CD14-positive monocyte (primary cell): ENCODE results near the gene MAPRE2. TPM values are rescaled to one million over a fixed set of nuclear protein-coding genes. Genes with fewer than 3 reads are reported as not detected.

Experiments used
- DNase-seq, 3 donors: peaks; one replicate each; pipeline ENCODE4 v3.0.0-alpha.2; 2011 to 2022
- H2AFZ ChIP-seq: 2 replicates; pipeline ENCODE4 v1.6.0; 2012; ENCODE audit warnings: mild to moderate bottlenecking, low read depth, low read length, inconsistent platforms; ENCODE audit not compliant: insufficient read depth, poor library complexity, severe bottlenecking
- H3K27ac ChIP-seq, 2 donors: 1 replicate in 1 of 2; 2 replicates in 1 of 2; pipeline ENCODE4 v1.5.1; 2012 to 2013; ENCODE audit warnings: low read length in 2 of 2, control low read depth in 1 of 2, inconsistent platforms in 1 of 2, low read depth in 1 of 2, mild to moderate bottlenecking in 1 of 2
- H3K27me3 ChIP-seq, 2 donors: one replicate each; pipeline versions ENCODE4 v1.6.0 to v1.6.1; 2011 to 2013; ENCODE audit warnings: low read length in 2 of 2; ENCODE audit not compliant: control insufficient read depth in 2 of 2, insufficient read depth in 2 of 2
- H3K36me3 ChIP-seq, 2 donors: replicated peaks in 1 of 2; 1 replicate in 1 of 2; 2 replicates in 1 of 2; pipeline versions ENCODE4 v1.5.1 to v1.6.1; 2012 to 2013; ENCODE audit warnings: low read length in 2 of 2, control low read depth in 1 of 2, inconsistent platforms in 1 of 2, mild to moderate bottlenecking in 1 of 2; ENCODE audit not compliant: insufficient read depth in 2 of 2, control insufficient read depth in 1 of 2
- H3K4me1 ChIP-seq, 2 donors: 1 replicate in 1 of 2; 2 replicates in 1 of 2; pipeline versions ENCODE4 v1.5.1 to v1.6.1; 2012 to 2013; ENCODE audit warnings: low read length in 2 of 2, control low read depth in 1 of 2, inconsistent platforms in 1 of 2, mild to moderate bottlenecking in 1 of 2, moderate library complexity in 1 of 2; ENCODE audit not compliant: insufficient read depth in 2 of 2, control insufficient read depth in 1 of 2
- H3K4me2 ChIP-seq: replicated peaks from 2 replicates; pipeline ENCODE3; 2012; ENCODE audit warnings: low read length, moderate library complexity, mild to moderate bottlenecking; ENCODE audit not compliant: poor library complexity, severe bottlenecking; ENCODE audit errors: extremely low read depth
- H3K4me3 ChIP-seq, 3 experiments: fragments of 200-600 bp in 1 of 3; sonication (generic) in 1 of 3; replicated peaks in 1 of 3; 1 replicate in 2 of 3; 2 replicates in 1 of 3; pipeline ENCODE4 v1.5.1; 2011 to 2013; ENCODE audit warnings: low read length in 3 of 3, mild to moderate bottlenecking in 3 of 3, control low read depth in 2 of 3, low read depth in 2 of 3, inconsistent platforms in 1 of 3, moderate library complexity in 1 of 3
- H3K79me2 ChIP-seq: 2 replicates; pipeline ENCODE4 v1.6.0; 2012; ENCODE audit warnings: mild to moderate bottlenecking, control low read depth, inconsistent platforms, low read length, moderate library complexity; ENCODE audit not compliant: insufficient read depth
- H3K9ac ChIP-seq: 2 replicates; pipeline ENCODE4 v1.6.0; 2017; ENCODE audit warnings: low read length, mild to moderate bottlenecking; ENCODE audit not compliant: insufficient read depth, poor library complexity, severe bottlenecking
- H3K9me3 ChIP-seq, 2 donors: replicated peaks in 1 of 2; 1 replicate in 1 of 2; 2 replicates in 1 of 2; pipeline versions ENCODE4 v1.5.1 to v1.6.1; 2012 to 2013; ENCODE audit warnings: low read length in 2 of 2, control low read depth in 1 of 2; ENCODE audit not compliant: control insufficient read depth in 1 of 2, insufficient read depth in 1 of 2
- H4K20me1 ChIP-seq: 2 replicates; pipeline ENCODE4 v1.6.0; 2012; ENCODE audit warnings: mild to moderate bottlenecking, low read length, control low read depth, moderate library complexity; ENCODE audit not compliant: insufficient read depth
- H3K27ac Mint-ChIP-seq, 7 donors: one replicate each; pipeline ENCODE4 v1.8.0; 2020; ENCODE audit warnings: mild to moderate bottlenecking in 7 of 7, mixed read lengths in 7 of 7, moderate library complexity in 6 of 7, inconsistent platforms in 2 of 7
- H3K27me3 Mint-ChIP-seq, 3 donors: one replicate each; pipeline ENCODE4 v1.8.0; 2021 to 2022; ENCODE audit warnings: low read depth in 3 of 3, mild to moderate bottlenecking in 3 of 3, mixed read lengths in 3 of 3, moderate library complexity in 3 of 3, inconsistent platforms in 1 of 3
- H3K36me3 Mint-ChIP-seq, 2 donors: one replicate each; pipeline ENCODE4 v1.8.0; 2020; ENCODE audit warnings: mixed read lengths in 2 of 2, inconsistent platforms in 1 of 2, mild to moderate bottlenecking in 1 of 2
- H3K4me1 Mint-ChIP-seq: one replicate; pipeline ENCODE4 v1.8.0; 2020; ENCODE audit warnings: mild to moderate bottlenecking, mixed read lengths
- H3K4me3 Mint-ChIP-seq, 2 donors: one replicate each; pipeline ENCODE4 v1.8.0; 2020; ENCODE audit warnings: mild to moderate bottlenecking in 2 of 2, mixed read lengths in 2 of 2, moderate library complexity in 1 of 2
- H3K9me3 Mint-ChIP-seq, 7 donors: one replicate each; pipeline ENCODE4 v1.8.0; 2020 to 2022; ENCODE audit warnings: mixed read lengths in 7 of 7, mild to moderate bottlenecking in 6 of 7, moderate library complexity in 6 of 7, inconsistent platforms in 2 of 7
- WGBS: methylation state at CpG from one replicate; pipeline ENCODE4 v1.1.5; 2013; ENCODE audit warnings: missing lambda C conversion rate; ENCODE audit not compliant: insufficient coverage; 5-methylcytosine and 5-hydroxymethylcytosine counted together
- intact Hi-C, 2 donors: fragments of 100-400 bp; cut with micrococcal nuclease; formaldehyde crosslinking; loops; one replicate each; pipeline versions ENCODE4 v1.15.0 to v1.15.1; 2023
- polyA plus RNA-seq, 3 donors: library from polyadenylated mRNA; depleted of rRNA in 1 of 3; unstranded in 2 of 3; stranded (reverse) in 1 of 3; fragments of 300-500 nt in 2 of 3; fragments of >200 nt in 1 of 3; fragmentation: Illumina TruSeq in 2 of 3; gene quantifications; 1 replicate in 2 of 3; 2 replicates in 1 of 3; pipeline ENCODE4 v1.2.3, GENCODE V29; 2012 to 2021
- TF ChIP-seq, protein P1 (sequence below): fragments of 200-600 bp; IDR thresholded peaks from one replicate; pipeline ENCODE4 v1.8.0; 2022; ENCODE audit warnings: antibody characterized with exemption, mild to moderate bottlenecking

Gene MAPRE2
- polyA plus RNA-seq, 3 donors, result 22.0 to 48.1 (median 37.1) TPM

DNA sequence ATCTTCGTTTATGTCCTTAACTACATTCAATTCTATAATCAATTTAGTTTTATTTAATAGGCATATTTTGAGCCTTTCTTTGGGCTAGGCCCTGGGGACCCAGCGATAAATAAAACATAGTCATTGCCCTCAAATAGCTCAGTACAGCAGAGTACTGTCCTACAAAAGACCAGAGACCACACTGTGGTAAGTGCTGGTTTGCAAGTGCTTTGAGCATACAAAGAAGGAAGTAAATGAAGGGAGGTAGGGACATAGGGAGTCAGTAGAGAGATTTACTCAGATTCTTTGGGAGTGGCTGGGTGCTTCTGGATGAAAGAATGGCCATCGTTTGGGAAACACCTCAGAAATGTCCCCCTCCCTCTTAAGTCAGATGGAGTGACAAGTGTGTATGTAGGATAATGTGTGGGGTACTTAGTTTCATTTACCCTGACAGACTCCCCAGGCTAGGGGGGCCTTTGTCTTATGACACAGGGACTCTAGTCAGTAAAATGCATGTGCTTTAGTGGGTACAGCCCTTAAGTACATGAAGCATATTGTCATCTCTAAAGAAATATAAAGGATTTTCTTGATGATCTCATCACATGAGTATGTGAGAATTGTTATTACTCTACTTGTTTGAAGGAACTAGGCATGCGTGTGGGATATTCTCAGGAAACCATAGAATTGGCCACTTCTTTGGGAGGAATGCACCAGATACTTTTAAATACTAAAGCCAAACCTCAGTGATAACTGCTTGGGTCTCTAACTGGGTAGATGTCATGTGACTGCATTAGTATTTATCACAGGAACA, 35.1 kb downstream of the MAPRE2 start:
- Mint-ChIP-seq H3K27me3 (no peaks in the 10 kb centered on the region), H3K27ac (peak overlapping the region in 1 of 7 donors; percentile 37), H3K4me1 (peaks cover 24% of the 10 kb centered on the region), H3K9me3 (peaks cover 0 to under 1% (median 0%) of the 10 kb centered on the region in 7 donors), H3K36me3 (peaks cover 20 to 41% of the 10 kb centered on the region in 2 donors), H3K4me3 (no peak overlapping the region)
- intact Hi-C loops, result no loop called here
- no peak overlapping the region for H3K4me2 ChIP-seq
- no peaks in the 10 kb centered on the region for H3K27me3 ChIP-seq
- TF ChIP-seq, protein P1, sequence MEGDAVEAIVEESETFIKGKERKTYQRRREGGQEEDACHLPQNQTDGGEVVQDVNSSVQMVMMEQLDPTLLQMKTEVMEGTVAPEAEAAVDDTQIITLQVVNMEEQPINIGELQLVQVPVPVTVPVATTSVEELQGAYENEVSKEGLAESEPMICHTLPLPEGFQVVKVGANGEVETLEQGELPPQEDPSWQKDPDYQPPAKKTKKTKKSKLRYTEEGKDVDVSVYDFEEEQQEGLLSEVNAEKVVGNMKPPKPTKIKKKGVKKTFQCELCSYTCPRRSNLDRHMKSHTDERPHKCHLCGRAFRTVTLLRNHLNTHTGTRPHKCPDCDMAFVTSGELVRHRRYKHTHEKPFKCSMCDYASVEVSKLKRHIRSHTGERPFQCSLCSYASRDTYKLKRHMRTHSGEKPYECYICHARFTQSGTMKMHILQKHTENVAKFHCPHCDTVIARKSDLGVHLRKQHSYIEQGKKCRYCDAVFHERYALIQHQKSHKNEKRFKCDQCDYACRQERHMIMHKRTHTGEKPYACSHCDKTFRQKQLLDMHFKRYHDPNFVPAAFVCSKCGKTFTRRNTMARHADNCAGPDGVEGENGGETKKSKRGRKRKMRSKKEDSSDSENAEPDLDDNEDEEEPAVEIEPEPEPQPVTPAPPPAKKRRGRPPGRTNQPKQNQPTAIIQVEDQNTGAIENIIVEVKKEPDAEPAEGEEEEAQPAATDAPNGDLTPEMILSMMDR, result no peak
- H3K9ac ChIP-seq, result no peak overlapping the region
- H3K4me1 ChIP-seq, result no peaks in the 10 kb centered on the region
- peaks cover 0 to 18% of the 10 kb centered on the region in 2 donors for H3K36me3 ChIP-seq
- H2AFZ ChIP-seq, result no peak overlapping the region
- no CpG with 5 or more reads among the region's 4 CpGs for WGBS
- no peak for DNase-seq
- H3K9me3 ChIP-seq, result no peaks in the 10 kb centered on the region
- H4K20me1 ChIP-seq, result peaks cover 5% of the 10 kb centered on the region
- H3K79me2 ChIP-seq, result peaks cover 4% of the 10 kb centered on the region
- H3K27ac ChIP-seq, result no peak overlapping the region
- H3K4me3 ChIP-seq, result no peak overlapping the region

DNA sequence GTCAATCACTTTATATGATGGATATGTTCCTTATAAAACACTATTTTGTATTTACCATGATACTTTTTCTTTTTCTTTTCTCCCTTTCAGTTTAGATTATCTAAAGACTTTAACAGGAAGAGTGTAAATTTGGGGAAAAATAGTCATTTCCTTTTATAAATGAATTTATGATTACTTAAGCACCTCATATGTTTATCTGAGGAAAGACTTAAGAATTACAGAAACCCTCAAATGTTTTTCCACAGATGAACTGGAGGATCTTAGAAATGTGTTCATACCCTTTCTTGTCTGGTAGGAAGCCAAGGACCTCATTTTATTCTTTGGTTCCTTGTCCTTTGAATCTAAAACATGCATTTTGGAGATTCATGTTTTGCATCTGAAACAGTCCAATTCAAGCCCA, 36.7 kb downstream of the MAPRE2 start:
- Histone ChIP-seq H3K9me3 (no peaks in the 10 kb centered on the region), H3K4me3 (no peak overlapping the region), H3K27me3 (no peaks in the 10 kb centered on the region), H3K4me1 (no peaks in the 10 kb centered on the region), H3K9ac (no peak overlapping the region), H4K20me1 (peaks cover 7% of the 10 kb centered on the region), H3K4me2 (no peak overlapping the region), H2AFZ (no peak overlapping the region), H3K36me3 (peaks cover 0 to 9% of the 10 kb centered on the region in 2 donors), H3K79me2 (peaks cover 7% of the 10 kb centered on the region), H3K27ac (no peak overlapping the region)
- H3K36me3 Mint-ChIP-seq, result peaks cover 19 to 37% of the 10 kb centered on the region in 2 donors
- H3K4me3 Mint-ChIP-seq, result no peak overlapping the region
- no peak overlapping the region for H3K27ac Mint-ChIP-seq
- no peak for DNase-seq
- H3K4me1 Mint-ChIP-seq, result peaks cover 10% of the 10 kb centered on the region
- H3K27me3 Mint-ChIP-seq, result no peaks in the 10 kb centered on the region
- H3K9me3 Mint-ChIP-seq, result peaks cover 0 to 2% (median 0%) of the 10 kb centered on the region in 7 donors
- intact Hi-C loops, result no loop called here
- TF ChIP-seq, protein P1, result no peak
